ENCODE measurements around the gene HOXD10. TPM values are rescaled to one million over a fixed set of nuclear protein-coding genes. Genes with fewer than 3 reads are reported as not detected.
A peak's percentile ranks its signal among the peaks of the same experiment; 100 is the strongest.

HOXD10 gene
- total RNA-seq, 1 donor from 2014 or later: 4.0 TPM

DNA sequence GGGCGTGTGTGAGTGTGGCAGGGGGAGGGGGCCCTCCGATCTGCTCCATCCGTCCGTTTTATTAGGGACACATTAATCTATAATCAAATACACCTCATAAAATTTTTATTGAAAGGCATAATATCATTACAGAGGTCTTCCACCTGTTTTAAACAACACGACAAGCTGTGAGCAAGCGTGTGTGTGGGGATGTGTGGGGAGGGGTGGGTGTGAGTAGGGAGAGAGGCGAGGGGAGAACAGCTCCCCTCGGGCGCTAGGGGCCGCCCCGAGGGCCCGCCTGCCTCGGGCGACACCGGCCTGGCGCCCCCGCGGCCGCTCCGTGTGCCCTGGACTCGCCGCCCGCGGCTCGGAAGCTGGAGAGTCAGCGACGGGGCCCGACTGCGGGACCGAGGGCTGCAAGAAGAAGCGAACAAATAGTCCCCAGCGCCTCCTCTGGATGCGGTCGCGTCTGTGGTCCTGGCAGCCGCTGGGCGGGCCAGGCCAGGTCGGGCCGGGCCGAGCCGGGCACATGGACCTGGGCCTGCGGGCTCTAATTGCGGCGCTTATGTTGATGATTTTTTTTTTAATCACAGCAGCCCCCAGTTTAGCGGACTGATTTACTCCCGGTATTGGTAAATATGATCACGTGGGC is 5.6 kb downstream of the HOXD10 start:
- DNase-seq (ENCODE audit: low read depth in 2 of 2): peak in 1 of 2 donors; percentile 95

DNA sequence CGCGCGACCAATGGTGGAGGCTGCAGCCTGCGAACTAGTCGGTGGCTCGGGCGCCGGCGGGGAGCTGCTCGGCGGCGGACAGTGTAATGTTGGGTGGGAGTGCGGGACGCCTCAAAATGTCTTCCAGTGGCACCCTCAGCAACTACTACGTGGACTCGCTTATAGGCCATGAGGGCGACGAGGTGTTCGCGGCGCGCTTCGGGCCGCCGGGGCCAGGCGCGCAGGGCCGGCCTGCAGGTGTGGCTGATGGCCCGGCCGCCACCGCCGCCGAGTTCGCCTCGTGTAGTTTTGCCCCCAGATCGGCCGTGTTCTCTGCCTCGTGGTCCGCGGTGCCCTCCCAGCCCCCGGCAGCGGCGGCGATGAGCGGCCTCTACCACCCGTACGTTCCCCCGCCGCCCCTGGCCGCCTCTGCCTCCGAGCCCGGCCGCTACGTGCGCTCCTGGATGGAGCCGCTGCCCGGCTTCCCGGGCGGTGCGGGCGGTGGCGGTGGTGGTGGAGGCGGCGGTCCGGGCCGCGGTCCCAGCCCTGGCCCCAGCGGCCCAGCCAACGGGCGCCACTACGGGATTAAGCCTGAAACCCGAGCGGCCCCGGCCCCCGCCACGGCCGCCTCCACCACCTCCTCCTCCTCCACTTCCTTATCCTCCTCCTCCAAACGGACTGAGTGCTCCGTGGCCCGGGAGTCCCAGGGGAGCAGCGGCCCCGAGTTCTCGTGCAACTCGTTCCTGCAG is 6.3 kb downstream of the HOXD10 start, which contains the start of gene HOXD9:
Gene HOXD9, plus strand, starts transcription at position 37 of the 728 bp plus-strand sequence. Its CDS starts 50 bp downstream, at position 87.
- peak in 1 of 2 donors; percentile 19 for DNase-seq (ENCODE audit: low read depth in 2 of 2)

DNA sequence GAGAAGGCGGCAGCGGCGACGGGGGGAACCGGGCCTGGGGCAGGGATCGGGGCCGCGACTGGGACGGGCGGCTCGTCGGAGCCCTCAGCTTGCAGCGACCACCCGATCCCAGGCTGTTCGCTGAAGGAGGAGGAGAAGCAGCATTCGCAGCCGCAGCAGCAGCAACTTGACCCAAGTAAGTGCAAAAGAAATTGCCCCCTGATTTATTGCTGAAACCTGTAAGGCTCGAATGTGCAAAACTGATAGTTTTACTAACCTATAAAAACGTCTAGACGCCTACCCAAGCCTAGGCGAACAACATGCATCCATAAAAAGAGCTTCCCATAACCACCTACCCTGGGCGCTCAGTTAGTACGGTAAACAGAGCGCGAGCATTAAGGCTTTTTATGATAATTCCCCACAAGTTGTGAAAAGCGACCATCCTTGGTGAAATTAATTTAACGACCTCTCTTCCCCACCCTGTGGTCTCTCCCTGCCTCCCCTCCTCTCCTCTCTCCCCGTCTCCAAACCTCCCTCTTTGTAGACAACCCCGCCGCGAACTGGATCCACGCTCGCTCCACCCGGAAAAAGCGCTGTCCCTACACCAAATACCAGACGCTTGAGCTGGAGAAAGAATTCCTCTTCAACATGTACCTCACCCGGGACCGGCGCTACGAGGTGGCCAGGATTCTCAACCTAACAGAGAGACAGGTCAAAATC is 7.0 kb downstream of the HOXD10 start:
- DNase-seq (ENCODE audit: low read depth in 2 of 2): peak in 1 of 2 donors; percentile 48

DNA sequence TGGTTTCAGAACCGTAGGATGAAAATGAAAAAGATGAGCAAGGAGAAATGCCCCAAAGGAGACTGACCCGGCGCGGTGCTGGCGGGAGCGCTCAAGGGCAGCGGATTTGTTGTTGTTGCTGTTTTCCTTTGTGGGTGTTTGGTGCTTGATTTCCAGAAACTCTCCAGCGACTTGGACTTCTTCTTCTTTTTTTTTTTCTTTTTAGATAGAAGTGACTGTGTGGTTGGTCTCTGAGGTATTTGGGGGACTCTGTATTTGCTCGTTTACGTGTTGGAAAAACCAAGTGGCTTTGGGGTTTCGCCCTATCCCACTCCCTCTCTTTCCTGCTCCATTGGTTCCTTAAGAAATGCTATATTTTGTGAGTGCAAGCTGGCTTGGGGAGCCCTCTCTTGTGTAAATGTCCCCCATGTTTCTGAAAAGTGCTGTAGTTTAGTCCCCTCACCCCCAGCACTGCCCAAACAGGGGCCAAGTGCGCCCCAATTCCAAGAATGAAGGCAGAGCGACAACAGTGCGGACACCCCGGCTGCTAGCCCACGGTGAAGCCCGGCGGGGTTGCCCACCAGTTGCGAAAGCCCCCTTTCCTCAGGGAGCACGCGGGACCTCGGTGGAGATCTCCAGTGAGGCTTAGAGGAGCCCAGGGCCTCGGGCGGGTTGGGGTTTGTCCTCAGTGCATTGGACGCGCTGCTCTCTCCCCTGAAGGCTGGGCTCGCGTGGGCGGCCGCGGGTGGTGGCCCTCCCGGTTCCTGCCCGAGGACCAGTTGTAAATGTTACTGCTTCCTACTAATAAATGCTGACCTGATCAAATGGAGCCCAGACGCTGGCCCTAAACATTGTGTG is 7.8 kb downstream of the HOXD10 start:
- DNase-seq (ENCODE audit: low read depth in 2 of 2): peak in 1 of 2 donors; percentile 59

DNA sequence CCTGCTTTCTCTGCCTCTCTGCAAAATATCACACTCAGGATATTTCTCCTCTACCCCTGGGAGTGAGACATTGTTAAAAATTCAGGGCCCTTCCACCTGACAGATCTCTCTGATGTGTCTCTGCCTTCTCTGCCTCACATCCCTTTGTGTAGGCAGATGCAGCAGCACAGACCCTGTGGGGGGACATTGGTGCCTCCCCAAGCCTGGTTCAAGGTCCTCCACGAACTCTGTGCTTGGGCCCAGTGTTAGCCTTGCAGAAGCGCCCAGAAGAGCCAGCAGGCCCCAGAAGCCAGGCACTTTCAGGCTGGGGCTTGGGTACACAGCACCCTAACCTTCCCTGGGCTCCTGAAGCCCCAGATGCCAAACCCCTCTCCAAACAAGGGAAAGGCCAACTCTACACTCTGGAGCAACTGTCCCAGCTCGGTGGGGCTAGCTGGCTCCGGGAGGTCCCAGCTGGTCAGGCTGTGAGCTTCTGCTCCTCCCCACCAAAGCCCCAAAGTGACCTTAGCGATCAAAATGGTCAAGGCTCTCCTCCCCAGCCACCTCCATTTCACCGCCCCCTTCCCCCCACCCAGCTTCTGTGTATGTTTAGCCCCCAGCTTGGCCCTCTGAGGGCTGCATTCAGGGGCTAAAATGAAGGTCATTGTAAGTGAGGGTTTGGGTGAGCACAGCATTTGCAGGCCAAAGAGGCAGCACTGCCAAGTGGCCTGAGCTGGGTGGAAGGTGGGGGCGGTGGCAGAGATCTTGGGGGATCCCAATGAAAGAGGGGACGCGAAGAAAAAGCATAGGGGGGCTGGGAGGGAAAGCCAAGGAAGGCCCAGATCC is 8.6 kb downstream of the HOXD10 start:
- peak in 1 of 2 donors; percentile 50 for DNase-seq (ENCODE audit: low read depth in 2 of 2)

DNA sequence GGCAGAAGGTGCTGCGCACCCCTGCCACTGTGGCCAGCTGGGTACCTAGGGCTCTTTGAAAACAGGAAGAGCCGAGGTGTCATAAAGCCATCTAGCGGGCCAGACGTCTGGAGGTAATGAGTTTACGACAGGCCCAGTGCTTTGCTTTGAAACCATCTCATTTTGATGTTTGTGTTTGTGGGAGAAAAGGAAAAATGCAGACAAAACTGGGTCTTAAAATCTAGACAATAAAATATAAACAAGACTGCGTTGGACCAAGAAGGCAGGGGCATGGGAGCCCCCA is 9.1 kb downstream of the HOXD10 start:
- peak in 1 of 2 donors; percentile 66 for DNase-seq (ENCODE audit: low read depth in 2 of 2)

DNA sequence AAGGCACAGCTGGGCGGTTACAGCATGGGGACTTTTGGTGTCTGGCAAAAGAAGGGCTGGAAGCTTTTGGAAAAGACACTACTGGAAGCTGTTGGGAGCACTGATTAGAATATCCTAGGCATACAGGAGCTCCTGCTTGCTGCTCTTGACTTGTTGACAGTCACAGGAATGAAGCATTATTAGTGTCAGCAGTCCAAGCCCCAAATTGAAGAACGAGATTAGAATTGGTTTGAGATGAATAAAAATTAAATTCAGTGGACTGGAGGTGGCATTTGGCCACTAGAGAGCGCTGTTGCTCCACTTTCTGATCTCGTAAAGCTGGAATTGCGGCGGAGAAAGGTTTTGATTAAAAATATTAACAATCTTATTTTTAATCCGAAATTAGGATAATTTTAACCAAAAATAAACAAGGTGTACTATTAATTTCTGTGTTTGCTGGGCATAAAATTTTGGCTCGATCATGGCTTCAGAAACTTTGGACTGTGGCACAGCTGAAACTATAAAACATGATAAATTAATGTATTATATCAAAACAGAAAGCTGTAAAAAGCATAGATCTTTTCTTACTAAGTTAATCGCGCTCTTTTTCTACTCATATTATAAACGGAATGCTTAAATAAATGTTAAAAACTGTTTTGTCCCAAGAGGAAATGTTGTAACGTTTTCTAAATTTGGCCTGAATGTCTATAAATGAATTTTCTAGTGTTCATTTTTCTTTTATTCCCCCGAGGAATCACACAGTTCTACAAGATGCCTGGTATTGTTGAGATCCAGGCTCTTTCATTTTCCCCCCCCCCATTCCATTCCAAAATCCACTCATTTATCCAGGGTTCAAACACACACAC is 10.6 kb downstream of the HOXD10 start:
- peak; percentile 68 to 93 for DNase-seq (ENCODE audit: low read depth in 2 of 2)

DNA sequence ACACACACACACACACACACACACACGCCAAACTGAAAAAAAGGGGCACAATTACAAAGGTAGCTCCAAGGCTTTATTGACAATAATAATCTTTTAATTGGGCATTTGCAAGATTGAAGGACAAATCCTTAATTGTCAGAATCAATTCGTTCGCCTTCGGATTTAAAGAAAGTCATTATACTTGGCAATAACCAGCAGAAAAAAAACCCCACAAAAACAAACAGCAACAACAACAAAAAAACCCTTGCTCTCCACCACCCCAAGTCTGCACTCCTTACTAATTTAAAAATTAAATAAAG is 11.1 kb downstream of the HOXD10 start:
- DNase-seq (ENCODE audit: low read depth in 2 of 2): no peak

DNA sequence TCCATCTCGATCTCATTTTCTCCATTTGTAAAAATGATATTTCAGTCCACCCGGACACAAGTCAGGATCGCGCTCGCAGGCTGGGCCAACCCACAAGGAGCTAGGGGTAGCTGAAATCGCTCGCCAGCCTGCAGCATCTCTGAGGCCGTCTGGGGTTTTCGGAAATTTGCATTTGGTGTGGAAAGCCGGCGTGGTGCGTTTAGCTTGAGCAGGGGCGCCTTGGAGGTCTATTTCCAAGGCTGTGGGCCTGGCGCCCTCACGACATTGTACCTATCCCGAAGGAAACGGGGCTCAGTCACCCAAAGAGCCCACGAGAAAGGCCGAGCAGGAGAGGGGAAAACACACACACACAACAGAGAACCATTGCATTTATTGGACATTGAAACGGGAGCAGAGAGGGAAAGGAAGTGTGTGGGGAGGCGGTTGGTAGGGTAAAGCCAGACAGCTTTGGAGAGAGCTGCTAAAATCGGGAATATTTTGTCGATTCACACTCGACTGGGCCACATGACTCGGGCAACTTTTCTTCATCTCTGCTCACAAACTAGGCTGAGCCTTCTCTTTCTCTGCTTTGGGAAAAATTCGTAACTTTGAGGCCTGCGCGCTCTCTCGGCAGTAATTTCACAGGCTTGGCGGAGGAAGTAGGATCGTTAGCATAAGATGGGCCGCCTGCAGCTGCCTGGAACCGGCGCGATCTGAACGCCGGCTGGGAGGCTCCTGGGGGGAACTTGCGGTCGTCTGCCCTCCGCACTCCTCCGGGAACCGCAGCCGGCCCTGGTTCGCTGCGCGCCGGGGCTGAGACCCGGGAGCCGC is 11.8 kb downstream of the HOXD10 start:
- DNase-seq (ENCODE audit: low read depth in 2 of 2): peak in 1 of 2 donors; percentile 65

DNA sequence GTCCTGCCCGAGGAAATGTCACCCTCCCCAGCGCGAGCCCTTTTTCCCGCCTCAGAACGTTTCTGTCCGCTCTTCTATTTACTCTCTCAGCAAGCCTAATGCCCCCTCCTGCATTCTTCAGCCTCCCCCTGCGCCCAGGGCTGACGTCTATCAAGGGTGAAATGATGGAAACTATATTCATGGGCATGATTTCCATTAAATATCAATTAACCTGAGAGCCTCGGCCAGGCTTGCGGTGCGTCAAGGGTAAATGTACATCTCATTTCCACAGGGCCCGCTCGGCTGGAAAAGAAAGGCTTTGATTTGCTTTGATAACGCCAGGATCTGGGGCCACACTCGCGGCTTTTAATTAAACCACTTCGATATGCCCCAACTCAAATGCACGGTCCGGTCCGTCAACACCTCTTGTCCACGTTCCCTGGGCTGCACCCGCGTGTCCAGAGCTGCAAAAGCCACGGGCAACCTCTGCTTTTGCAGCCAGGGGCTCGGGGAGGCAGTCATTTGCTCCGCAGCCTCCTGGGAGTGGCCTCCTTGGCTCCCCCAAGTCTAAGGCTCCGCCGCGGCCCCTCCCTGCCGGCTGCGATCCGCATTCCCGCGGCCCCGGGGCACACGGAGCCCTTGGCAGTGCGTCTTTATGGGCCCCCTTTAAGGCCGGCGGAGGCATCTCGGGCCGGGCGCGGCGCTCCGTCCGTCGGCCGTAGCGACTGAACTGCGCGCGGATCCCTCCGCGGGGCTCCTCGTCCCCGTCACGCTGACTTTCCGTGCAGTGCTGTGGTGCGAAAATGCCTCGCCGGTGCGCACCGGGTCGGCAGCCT is 12.6 kb downstream of the HOXD10 start, which contains the start of gene HOXD8:
Gene HOXD8, plus strand, starts transcription at position 724 of the 815 bp plus-strand sequence. CDS start 662 bp downstream, outside the sequence.
- DNase-seq (ENCODE audit: low read depth in 2 of 2): peak; percentile 64 to 98

DNA sequence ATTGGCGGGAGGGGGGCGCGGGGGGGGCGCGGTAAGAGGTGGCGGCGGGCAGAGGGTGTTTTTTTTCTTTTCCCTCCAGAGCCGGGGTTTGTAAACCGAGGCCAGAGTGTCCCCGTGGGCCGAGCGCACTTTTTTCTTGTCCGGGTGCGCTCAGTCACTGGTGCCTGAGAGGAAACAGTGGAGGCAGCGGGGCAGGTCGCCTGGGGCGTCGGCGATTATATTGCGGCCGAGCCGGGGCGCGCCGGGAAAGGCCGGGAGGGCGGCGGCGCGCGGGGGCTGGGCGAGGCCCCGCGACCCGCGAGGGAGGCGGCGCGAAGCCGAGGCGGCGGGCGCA is 13.2 kb downstream of the HOXD10 start:
- no peak for DNase-seq (ENCODE audit: low read depth in 2 of 2)

DNA sequence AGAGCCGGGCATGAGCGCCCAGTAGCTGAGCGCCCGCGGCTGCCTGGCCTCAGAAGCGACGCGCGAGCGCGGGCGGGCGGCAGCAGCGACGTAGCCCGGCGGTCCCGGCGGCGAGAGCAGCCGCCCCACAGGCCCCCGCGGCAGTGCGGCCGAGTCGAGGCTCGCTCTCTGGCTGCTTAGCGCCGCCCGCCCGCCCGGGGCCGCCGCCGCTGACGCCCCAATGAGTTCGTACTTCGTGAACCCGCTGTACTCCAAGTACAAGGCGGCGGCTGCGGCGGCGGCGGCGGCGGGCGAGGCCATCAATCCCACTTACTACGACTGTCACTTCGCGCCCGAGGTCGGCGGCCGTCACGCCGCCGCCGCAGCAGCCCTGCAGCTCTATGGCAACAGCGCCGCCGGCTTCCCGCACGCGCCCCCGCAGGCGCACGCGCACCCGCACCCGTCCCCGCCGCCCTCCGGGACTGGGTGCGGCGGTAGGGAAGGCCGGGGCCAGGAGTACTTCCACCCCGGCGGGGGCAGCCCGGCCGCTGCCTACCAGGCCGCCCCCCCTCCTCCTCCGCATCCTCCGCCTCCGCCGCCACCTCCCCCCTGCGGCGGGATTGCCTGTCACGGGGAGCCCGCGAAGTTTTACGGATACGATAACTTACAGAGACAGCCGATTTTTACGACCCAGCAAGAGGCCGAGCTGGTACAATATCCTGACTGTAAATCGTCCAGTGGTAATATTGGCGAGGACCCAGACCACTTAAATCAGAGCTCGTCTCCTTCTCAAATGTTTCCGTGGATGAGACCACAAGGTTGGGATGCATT is 13.8 kb downstream of the HOXD10 start:
- DNase-seq (ENCODE audit: low read depth in 2 of 2): peak; percentile 33 to 86

DNA sequence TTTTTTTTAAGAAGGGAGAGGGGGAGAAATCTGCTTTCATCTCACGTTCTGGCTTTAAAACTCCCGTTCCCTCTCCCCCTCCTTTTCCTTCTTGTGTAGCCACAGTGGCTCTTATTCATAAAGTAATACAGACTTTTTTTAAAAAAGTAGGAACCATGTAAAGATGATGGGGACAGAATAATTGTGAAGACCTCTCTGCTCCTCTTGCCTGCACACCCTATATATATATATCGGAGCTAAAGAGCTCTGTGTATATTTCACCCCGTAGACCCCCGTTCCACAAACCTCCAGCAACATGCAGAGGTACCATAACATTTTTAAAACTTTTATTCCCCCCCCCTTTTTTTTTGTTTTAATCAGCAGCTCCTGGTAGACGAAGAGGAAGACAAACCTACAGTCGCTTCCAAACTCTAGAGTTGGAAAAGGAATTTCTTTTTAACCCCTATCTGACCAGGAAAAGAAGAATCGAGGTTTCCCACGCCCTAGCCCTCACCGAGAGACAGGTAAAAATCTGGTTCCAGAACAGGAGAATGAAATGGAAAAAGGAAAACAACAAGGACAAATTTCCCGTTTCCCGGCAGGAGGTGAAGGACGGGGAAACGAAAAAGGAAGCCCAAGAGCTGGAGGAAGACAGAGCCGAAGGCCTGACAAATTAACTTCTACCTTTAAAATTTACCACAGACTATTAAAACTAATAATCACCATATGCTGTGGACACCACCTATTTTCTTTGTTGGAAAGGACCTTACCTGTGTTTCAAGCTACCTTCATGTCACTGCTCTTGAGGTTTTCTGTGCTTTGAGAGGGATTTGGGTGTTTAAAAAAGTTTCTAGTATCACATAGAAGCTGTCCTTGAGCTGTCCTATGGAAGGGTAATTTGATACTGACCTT is 14.6 kb downstream of the HOXD10 start:
- peak in 1 of 2 donors; percentile 52 for DNase-seq (ENCODE audit: low read depth in 2 of 2)

DNA sequence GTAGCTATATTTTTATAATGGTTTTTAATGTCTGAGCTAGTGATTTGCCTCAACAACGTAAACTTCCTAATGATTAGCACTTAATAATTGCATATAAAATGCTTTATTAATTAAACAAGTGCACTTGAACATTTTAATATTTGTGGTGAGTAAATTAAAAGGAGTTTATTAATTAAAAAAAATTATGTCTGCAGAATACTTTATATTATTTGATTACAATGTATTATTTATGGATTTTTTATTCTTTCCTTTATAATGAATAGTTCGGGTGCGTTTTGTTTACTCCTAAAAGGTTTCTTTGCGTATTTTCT is 15.2 kb downstream of the HOXD10 start:
- no peak for DNase-seq (ENCODE audit: low read depth in 2 of 2)

DNA sequence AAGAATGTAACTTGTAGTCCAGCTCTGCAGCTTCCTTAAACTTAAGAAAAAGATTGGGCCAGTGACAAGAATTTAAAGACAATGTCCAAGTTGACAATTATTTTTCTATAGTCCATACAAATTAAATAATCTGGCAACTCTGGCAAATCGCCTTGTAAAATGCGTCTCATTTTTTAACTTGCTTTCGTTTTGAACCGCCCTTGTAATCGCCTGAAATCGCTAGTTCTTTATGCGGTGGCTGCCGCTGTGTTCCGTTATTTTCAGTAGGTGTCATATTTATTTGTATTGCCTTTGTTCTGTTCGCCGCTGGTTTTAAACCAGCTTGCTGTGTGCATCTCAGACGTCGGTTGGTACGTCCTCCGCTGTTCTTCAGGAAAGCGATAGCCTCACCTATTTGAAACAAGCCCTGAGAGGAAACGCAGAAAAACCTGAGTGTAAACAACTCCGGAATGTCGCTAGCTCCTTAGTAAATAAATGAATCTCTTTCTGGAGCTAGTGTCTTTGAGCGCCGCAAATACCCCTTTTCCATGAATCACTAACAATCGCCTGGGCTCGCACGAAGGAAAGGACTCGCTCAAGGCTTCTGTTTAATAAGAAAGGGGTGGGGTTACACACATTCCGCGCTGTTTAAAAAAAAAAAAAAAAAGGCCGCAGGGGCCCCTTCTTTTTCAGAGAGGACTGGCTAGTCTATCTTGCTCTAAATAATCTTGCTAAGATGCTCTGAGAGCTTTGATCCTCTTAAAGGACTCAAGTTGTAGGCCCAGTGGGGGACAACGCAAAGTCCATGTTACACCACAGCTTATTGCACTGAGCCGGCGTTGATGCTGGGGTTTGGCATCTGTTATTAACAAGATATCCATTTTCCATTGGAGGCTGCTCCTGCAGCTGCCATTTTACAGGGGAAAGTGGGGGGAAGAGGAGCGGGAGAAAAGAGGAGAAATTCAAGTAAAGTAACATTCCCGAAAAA is 15.9 kb downstream of the HOXD10 start:
- peak; percentile 12 to 79 for DNase-seq (ENCODE audit: low read depth in 2 of 2)
